GM12874 (cell line): ENCODE results near the gene RAB26.

ENCODE experiments used
- CTCF ChIP-seq: IDR thresholded peaks from 2 replicates; pipeline ENCODE4 v1.5.1; 2011; ENCODE audit warnings: low read depth, mild to moderate bottlenecking, control low read depth, low read length, moderate library complexity; ENCODE audit not compliant: insufficient read depth

Gene RAB26

GRCh38 chr16:2150418-2151187, 2.2 kb downstream of the RAB26 start:
- no peak for TF ChIP-seq CTCF

- TF ChIP-seq CTCF: no peak
Observed at GRCh38 chr16:2151188-2152091, 3.0 kb downstream of the RAB26 start.

GRCh38 chr16:2152695-2153506, 4.5 kb downstream of the RAB26 start:
- no peak for TF ChIP-seq CTCF

GRCh38 chr16:2154533-2155090, 6.2 kb downstream of the RAB26 start:
- no peak for TF ChIP-seq CTCF

- TF ChIP-seq CTCF: no peak
Observed at GRCh38 chr16:2155091-2155950, 6.9 kb downstream of the RAB26 start, which contains the start of gene TRAF7. Gene TRAF7, plus strand, starts transcription at chr16:2155782. Its CDS starts 8,139 bp downstream, at chr16:2163921.

GRCh38 chr16:2155977-2156848, 7.8 kb downstream of the RAB26 start:
- TF ChIP-seq CTCF: no peak
